Mesendoderm (in vitro differentiated cells): ENCODE measurements around the gene ANKRD27.

Source experiments
- DNase-seq: peaks from one replicate; pipeline ENCODE4 v3.0.0; 2013
- H2AK5ac ChIP-seq: 2 replicates; pipeline ENCODE4 v1.6.1; 2013; ENCODE audit warnings: low read length, inconsistent platforms
- H2BK120ac ChIP-seq: 2 replicates; pipeline ENCODE4 v1.6.1; 2013; ENCODE audit warnings: low read depth, mild to moderate bottlenecking, low read length, moderate library complexity, mixed read lengths
- H2BK15ac ChIP-seq: replicated peaks from 2 replicates; pipeline ENCODE4 v1.6.1; 2013; ENCODE audit warnings: low read depth, mild to moderate bottlenecking, moderate library complexity
- H2BK5ac ChIP-seq: 2 replicates; pipeline ENCODE4 v1.6.1; 2013; ENCODE audit warnings: low read length, inconsistent platforms
- H3K18ac ChIP-seq: 2 replicates; pipeline ENCODE4 v1.6.1; 2013; ENCODE audit warnings: mild to moderate bottlenecking, low read length, mixed read lengths
- H3K23ac ChIP-seq: one replicate; pipeline ENCODE4 v1.6.1; 2013; ENCODE audit warnings: low read length
- H3K27ac ChIP-seq: 2 replicates; pipeline ENCODE4 v1.5.1; 2013; ENCODE audit warnings: low read depth, mild to moderate bottlenecking, inconsistent platforms, low read length, moderate library complexity
- H3K27me3 ChIP-seq: 2 replicates; pipeline ENCODE4 v1.6.1; 2013; ENCODE audit warnings: low read length, control low read depth, mild to moderate bottlenecking, inconsistent platforms; ENCODE audit not compliant: insufficient read depth, poor library complexity
- H3K36me3 ChIP-seq: 2 replicates; pipeline ENCODE4 v1.6.1; 2013; ENCODE audit warnings: low read length, inconsistent platforms; ENCODE audit not compliant: control insufficient read depth, insufficient read depth
- H3K4ac ChIP-seq: one replicate; pipeline ENCODE4 v1.6.1; 2013; ENCODE audit warnings: low read depth, mild to moderate bottlenecking, low read length, moderate library complexity
- H3K4me1 ChIP-seq: 2 replicates; pipeline ENCODE4 v1.6.1; 2013; ENCODE audit warnings: low read depth, low read length, inconsistent platforms; ENCODE audit not compliant: control insufficient read depth
- H3K4me2 ChIP-seq: 2 replicates; pipeline ENCODE4 v1.6.1; 2013; ENCODE audit warnings: low read length
- H3K4me3 ChIP-seq: 2 replicates; pipeline ENCODE4 v1.5.1; 2013; ENCODE audit warnings: mild to moderate bottlenecking, low read length
- H3K56ac ChIP-seq: one replicate; pipeline ENCODE4 v1.6.1; 2013; ENCODE audit warnings: low read length
- H3K79me1 ChIP-seq: 2 replicates; pipeline ENCODE4 v1.6.1; 2013; ENCODE audit warnings: low read length, inconsistent platforms
- H3K79me2 ChIP-seq: 2 replicates; pipeline ENCODE4 v1.6.1; 2013; ENCODE audit warnings: mild to moderate bottlenecking, low read length; ENCODE audit not compliant: control insufficient read depth, insufficient read depth
- H3K9ac ChIP-seq: 2 replicates; pipeline ENCODE4 v1.6.1; 2013; ENCODE audit warnings: low read length, inconsistent platforms
- H4K5ac ChIP-seq: one replicate; pipeline ENCODE4 v1.6.1; 2013; ENCODE audit warnings: low read length
- H4K8ac ChIP-seq: one replicate; pipeline ENCODE4 v1.6.1; 2013; ENCODE audit warnings: low read depth, mild to moderate bottlenecking, control low read depth, low read length, moderate library complexity
- WGBS: extraction: QIAGEN DNeasy Blood & Tissue Kit; methylation state at CpG from one replicate; pipeline ENCODE4 v1.1.7; 2013; ENCODE audit warnings: low lambda C conversion rate, missing lambda C conversion rate; ENCODE audit not compliant: insufficient coverage; ENCODE audit errors: extremely low coverage; 5-methylcytosine and 5-hydroxymethylcytosine counted together

Gene ANKRD27

GRCh38 chr19:32650671-32651070 lies 24.3 kb downstream of the ANKRD27 start:
- H4K8ac ChIP-seq, result no peak overlapping the region
- no peak overlapping the region for H2BK5ac ChIP-seq
- H3K9ac ChIP-seq, result no peak overlapping the region
- peaks cover 1% of the 10 kb centered on the region for H3K79me1 ChIP-seq
- H3K27ac ChIP-seq, result no peak overlapping the region
- no peak overlapping the region for H3K18ac ChIP-seq
- H2AK5ac ChIP-seq, result no peak overlapping the region
- no peak overlapping the region for H2BK120ac ChIP-seq
- H3K4ac ChIP-seq, result no peak overlapping the region
- no peaks in the 10 kb centered on the region for H3K4me1 ChIP-seq
- DNase-seq, result no peak
- H3K36me3 ChIP-seq, result peaks cover 6% of the 10 kb centered on the region
- H3K23ac ChIP-seq, result no peak overlapping the region
- no peak overlapping the region for H3K4me2 ChIP-seq
- H2BK15ac ChIP-seq, result no peak overlapping the region
- H4K5ac ChIP-seq, result no peak overlapping the region
- H3K79me2 ChIP-seq, result no peaks in the 10 kb centered on the region
- H3K56ac ChIP-seq, result no peak overlapping the region
- no peaks in the 10 kb centered on the region for H3K27me3 ChIP-seq
- no peak overlapping the region for H3K4me3 ChIP-seq
- no CpG with 5 or more reads among the region's 5 CpGs for WGBS

GRCh38 chr19:32649751-32650150 lies 25.2 kb downstream of the ANKRD27 start:
- Histone ChIP-seq H3K36me3 (peaks cover 6% of the 10 kb centered on the region), H3K23ac (no peak overlapping the region), H4K8ac (no peak overlapping the region), H2BK5ac (no peak overlapping the region), H3K27me3 (no peaks in the 10 kb centered on the region), H3K56ac (no peak overlapping the region), H3K4me1 (no peaks in the 10 kb centered on the region), H2AK5ac (no peak overlapping the region), H3K4me2 (no peak overlapping the region), H3K4ac (no peak overlapping the region), H3K79me1 (peaks cover 1% of the 10 kb centered on the region), H3K4me3 (no peak overlapping the region), H2BK15ac (no peak overlapping the region), H4K5ac (no peak overlapping the region), H3K27ac (no peak overlapping the region), H2BK120ac (no peak overlapping the region), H3K79me2 (no peaks in the 10 kb centered on the region), H3K9ac (no peak overlapping the region), H3K18ac (no peak overlapping the region)
- no CpG with 5 or more reads among the region's 11 CpGs for WGBS
- DNase-seq, result no peak

- no peak overlapping the region for H2BK15ac ChIP-seq
- H3K23ac ChIP-seq, result no peak overlapping the region
- H3K4me3 ChIP-seq, result no peak overlapping the region
- peaks cover 1% of the 10 kb centered on the region for H3K79me1 ChIP-seq
- whole genome bisulfite sequencing, result no CpG with 5 or more reads among the region's 8 CpGs
- no peaks in the 10 kb centered on the region for H3K4me1 ChIP-seq
- no peaks in the 10 kb centered on the region for H3K27me3 ChIP-seq
- peaks cover 12% of the 10 kb centered on the region for H3K36me3 ChIP-seq
- no peak overlapping the region for H3K9ac ChIP-seq
- no peak overlapping the region for H4K8ac ChIP-seq
- H3K4me2 ChIP-seq, result no peak overlapping the region
- H3K4ac ChIP-seq, result no peak overlapping the region
- no peak overlapping the region for H3K27ac ChIP-seq
- H3K18ac ChIP-seq, result no peak overlapping the region
- H2BK120ac ChIP-seq, result no peak overlapping the region
- DNase-seq, result no peak
- H3K56ac ChIP-seq, result no peak overlapping the region
- no peak overlapping the region for H4K5ac ChIP-seq
- no peaks in the 10 kb centered on the region for H3K79me2 ChIP-seq
- H2BK5ac ChIP-seq, result no peak overlapping the region
- no peak overlapping the region for H2AK5ac ChIP-seq
Observed at GRCh38 chr19:32647361-32647760, 27.6 kb downstream of the ANKRD27 start.

GRCh38 chr19:32646556-32646955 lies 28.4 kb downstream of the ANKRD27 start:
- no peak for DNase-seq

GRCh38 chr19:32642771-32643170 lies 32.2 kb downstream of the ANKRD27 start:
- Histone ChIP-seq H2AK5ac (no peak overlapping the region), H3K79me2 (no peaks in the 10 kb centered on the region), H3K23ac (no peak overlapping the region), H2BK5ac (no peak overlapping the region), H3K79me1 (no peaks in the 10 kb centered on the region), H3K4me3 (no peak overlapping the region), H3K18ac (no peak overlapping the region), H4K8ac (no peak overlapping the region), H3K4ac (no peak overlapping the region), H4K5ac (no peak overlapping the region), H3K9ac (no peak overlapping the region), H3K4me2 (no peak overlapping the region), H3K36me3 (peaks cover 14% of the 10 kb centered on the region), H3K27ac (no peak overlapping the region), H3K56ac (no peak overlapping the region), H3K4me1 (no peaks in the 10 kb centered on the region), H2BK120ac (no peak overlapping the region), H3K27me3 (no peaks in the 10 kb centered on the region), H2BK15ac (no peak overlapping the region)
- DNase-seq, result no peak
- WGBS, result no CpG with 5 or more reads among the region's 12 CpGs

More at GRCh38 chr19:32646556-32646955, 28.4 kb downstream of the ANKRD27 start:
- Histone ChIP-seq H3K56ac (no peak overlapping the region), H2BK120ac (no peak overlapping the region), H3K4ac (no peak overlapping the region), H3K27me3 (no peaks in the 10 kb centered on the region), H3K79me2 (no peaks in the 10 kb centered on the region), H3K4me3 (no peak overlapping the region), H2BK15ac (no peak overlapping the region), H3K4me2 (no peak overlapping the region), H2AK5ac (no peak overlapping the region), H4K5ac (no peak overlapping the region), H4K8ac (no peak overlapping the region), H3K79me1 (peaks cover under 1% of the 10 kb centered on the region), H3K4me1 (no peaks in the 10 kb centered on the region), H2BK5ac (no peak overlapping the region), H3K18ac (no peak overlapping the region), H3K27ac (no peak overlapping the region), H3K9ac (no peak overlapping the region), H3K23ac (no peak overlapping the region), H3K36me3 (peaks cover 12% of the 10 kb centered on the region)
- no CpG with 5 or more reads among the region's 6 CpGs for WGBS

- Histone ChIP-seq H3K36me3 (peaks cover 16% of the 10 kb centered on the region), H3K27ac (no peak overlapping the region), H3K18ac (no peak overlapping the region), H4K5ac (no peak overlapping the region), H2BK120ac (no peak overlapping the region), H2AK5ac (no peak overlapping the region), H3K79me2 (no peaks in the 10 kb centered on the region), H3K27me3 (no peaks in the 10 kb centered on the region), H4K8ac (no peak overlapping the region), H2BK5ac (no peak overlapping the region), H3K4me1 (no peaks in the 10 kb centered on the region), H3K79me1 (no peaks in the 10 kb centered on the region), H3K9ac (no peak overlapping the region), H3K4me2 (no peak overlapping the region), H2BK15ac (no peak overlapping the region), H3K4ac (no peak overlapping the region), H3K23ac (no peak overlapping the region), H3K56ac (no peak overlapping the region), H3K4me3 (no peak overlapping the region)
- DNase-seq, result no peak
- WGBS, result no CpG with 5 or more reads among the region's 13 CpGs
Observed at GRCh38 chr19:32638625-32639024, 36.4 kb downstream of the ANKRD27 start.
